ENCODE results near the gene CYP2J2. TPM values are rescaled to one million over a fixed set of nuclear protein-coding genes. Genes with fewer than 3 reads are reported as not detected.

CYP2J2 gene
- total and polyA plus RNA-seq, 2 donors (not counting 3 experiments of a cell fraction or from before 2014, with no cell fraction given), result 0.06 to 0.27 TPM

GRCh38 chr1:59846895-59847282 is 79.7 kb downstream of the CYP2J2 start:
- no peak for FAIRE-seq
- ChIA-PET CTCF (no interaction called here), POLR2A (no interaction called here)
- Histone ChIP-seq H3K4me2 (ENCODE audit: insufficient read depth, low read length) (no peak overlapping the region), H3K4me1 (ENCODE audit: control insufficient read depth, extremely low read depth, insufficient read depth, low read length) (no peaks in the 10 kb centered on the region), H3K9me1 (replicated peaks; ENCODE audit: control insufficient read depth, extremely low read depth, insufficient read depth, low read length) (no peaks in the 10 kb centered on the region), H4K20me1 (replicated peaks; ENCODE audit: control insufficient read depth, extremely low read depth, insufficient read depth, low read length) (no peaks in the 10 kb centered on the region), H3K9me3 (replicated peaks; ENCODE audit: control insufficient read depth, insufficient read depth, low read length) (no peaks in the 10 kb centered on the region), H3K36me3 (ENCODE audit: control insufficient read depth in 2 of 2, extremely low read depth in 1 of 2, insufficient read depth in 2 of 2, low read length in 2 of 2) (no peaks in the 10 kb centered on the region), H3K27ac (ENCODE audit: insufficient read depth, low read depth, low read length) (no peak overlapping the region), H3K27me3 (ENCODE audit: control insufficient read depth in 2 of 2, insufficient read depth in 2 of 2, low read length in 2 of 2) (peaks cover 0 to under 1% of the 10 kb centered on the region in 2 experiments), H3K9ac (replicated peaks; ENCODE audit: extremely low read depth, insufficient read depth, low read length) (no peak overlapping the region), H2AFZ (ENCODE audit: low read depth, low read length) (no peak overlapping the region), H3K4me3 (replicated peaks in 1 of 3; ENCODE audit: insufficient read depth in 1 of 3, low read depth in 1 of 3, low read length in 3 of 3) (no peak overlapping the region), H3K79me2 (ENCODE audit: control insufficient read depth, insufficient read depth, low read length) (no peaks in the 10 kb centered on the region)
- TF ChIP-seq FOS (IDR thresholded peaks at IDR 0.05; ENCODE audit: borderline replicate concordance, insufficient read depth, low read length) (no peak), MYC (IDR thresholded peaks at IDR 0.05; ENCODE audit: low read depth, low read length) (no peak), JUN (IDR thresholded peaks at IDR 0.05; ENCODE audit: borderline replicate concordance, insufficient read depth, insufficient read length, low read depth) (no peak), GATA2 (IDR thresholded peaks at IDR 0.05; ENCODE audit: insufficient read depth, insufficient read length, low read depth, low read length) (no peak), POLR2AphosphoS5 (IDR thresholded peaks at IDR 0.05; ENCODE audit: insufficient read depth, low read depth, low read length) (no peak), POLR2A (IDR thresholded peaks at IDR 0.05; ENCODE audit: low read depth, low read length) (no peak), EZH2 (IDR thresholded peaks at IDR 0.05; ENCODE audit: borderline replicate concordance, low read depth, low read length, severe bottlenecking) (no peak)
- TF ChIP-seq, protein P1, sequence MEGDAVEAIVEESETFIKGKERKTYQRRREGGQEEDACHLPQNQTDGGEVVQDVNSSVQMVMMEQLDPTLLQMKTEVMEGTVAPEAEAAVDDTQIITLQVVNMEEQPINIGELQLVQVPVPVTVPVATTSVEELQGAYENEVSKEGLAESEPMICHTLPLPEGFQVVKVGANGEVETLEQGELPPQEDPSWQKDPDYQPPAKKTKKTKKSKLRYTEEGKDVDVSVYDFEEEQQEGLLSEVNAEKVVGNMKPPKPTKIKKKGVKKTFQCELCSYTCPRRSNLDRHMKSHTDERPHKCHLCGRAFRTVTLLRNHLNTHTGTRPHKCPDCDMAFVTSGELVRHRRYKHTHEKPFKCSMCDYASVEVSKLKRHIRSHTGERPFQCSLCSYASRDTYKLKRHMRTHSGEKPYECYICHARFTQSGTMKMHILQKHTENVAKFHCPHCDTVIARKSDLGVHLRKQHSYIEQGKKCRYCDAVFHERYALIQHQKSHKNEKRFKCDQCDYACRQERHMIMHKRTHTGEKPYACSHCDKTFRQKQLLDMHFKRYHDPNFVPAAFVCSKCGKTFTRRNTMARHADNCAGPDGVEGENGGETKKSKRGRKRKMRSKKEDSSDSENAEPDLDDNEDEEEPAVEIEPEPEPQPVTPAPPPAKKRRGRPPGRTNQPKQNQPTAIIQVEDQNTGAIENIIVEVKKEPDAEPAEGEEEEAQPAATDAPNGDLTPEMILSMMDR (IDR thresholded peaks at IDR 0.05; ENCODE audit: extremely low read depth in 1 of 2, insufficient read depth in 1 of 2, low read depth in 1 of 2, low read length in 2 of 2), result no peak
- TF ChIP-seq, protein P2, sequence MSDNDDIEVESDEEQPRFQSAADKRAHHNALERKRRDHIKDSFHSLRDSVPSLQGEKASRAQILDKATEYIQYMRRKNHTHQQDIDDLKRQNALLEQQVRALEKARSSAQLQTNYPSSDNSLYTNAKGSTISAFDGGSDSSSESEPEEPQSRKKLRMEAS (IDR thresholded peaks at IDR 0.05; ENCODE audit: insufficient read depth, insufficient read length), result no peak
- no peak for DNase-seq (ENCODE audit: low read depth, low spot score)
- no TSS peak for BruUV-seq (replicated peaks)
- dilution Hi-C loops (cut with MboI; ENCODE audit: extremely low pct_ligation_motif_present, low sequenced_read_pairs) (no loop called here), intact Hi-C loops (cut with micrococcal nuclease) (no loop called here)

Measured in endothelial cell of umbilical vein (primary cell).